Retinal pigment epithelial cell (primary cell): ENCODE results near the gene CD68.

Experiments used
- DNase-seq: peaks from one replicate; pipeline ENCODE4 v3.0.0-alpha.2; 2010; ENCODE audit warnings: low read depth
- H3K4me3 ChIP-seq: 2 replicates; pipeline ENCODE4 v1.5.1; 2011; ENCODE audit warnings: mild to moderate bottlenecking, low read length, control low read depth, moderate library complexity
- TF ChIP-seq, protein P1 (sequence below): conservative IDR thresholded peaks from 2 replicates; pipeline ENCODE4 v1.5.1; 2011; ENCODE audit warnings: low read depth, low read length, control low read depth, inconsistent platforms

CD68 gene

DNA sequence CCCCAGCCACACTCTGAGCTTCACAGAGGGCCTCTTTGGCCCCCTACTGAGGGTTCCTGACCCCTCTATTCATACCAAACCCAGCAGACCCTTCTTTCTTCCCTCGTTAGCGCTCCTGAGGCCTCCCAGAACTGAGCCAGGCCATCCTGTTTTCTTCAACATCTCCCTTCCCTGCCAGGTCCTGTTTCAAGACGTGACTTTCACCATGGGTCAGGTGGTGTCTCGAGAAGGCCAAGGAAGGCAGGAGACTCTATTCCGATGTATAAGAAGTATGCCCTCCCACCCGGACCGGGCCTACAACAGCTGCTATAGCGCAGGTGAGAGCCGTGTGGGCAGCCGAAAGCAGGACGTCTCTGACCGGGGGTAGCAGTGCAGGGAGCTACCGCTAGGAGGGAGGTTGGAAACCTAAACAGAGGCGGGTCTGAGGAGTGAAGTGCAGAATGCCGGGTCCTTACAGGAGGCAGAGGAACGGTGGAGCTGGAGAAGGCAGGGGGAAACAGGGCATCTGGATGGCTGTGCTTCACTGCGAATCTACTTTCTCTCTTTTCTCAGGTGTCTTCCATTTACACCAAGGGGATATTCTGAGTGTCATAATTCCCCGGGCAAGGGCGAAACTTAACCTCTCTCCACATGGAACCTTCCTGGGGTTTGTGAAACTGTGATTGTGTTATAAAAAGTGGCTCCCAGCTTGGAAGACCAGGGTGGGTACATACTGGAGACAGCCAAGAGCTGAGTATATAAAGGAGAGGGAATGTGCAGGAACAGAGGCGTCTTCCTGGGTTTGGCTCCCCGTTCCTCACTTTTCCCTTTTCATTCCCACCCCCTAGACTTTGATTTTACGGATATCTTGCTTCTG lies 19.0 kb upstream of the CD68 start:
- TF ChIP-seq, protein P1, sequence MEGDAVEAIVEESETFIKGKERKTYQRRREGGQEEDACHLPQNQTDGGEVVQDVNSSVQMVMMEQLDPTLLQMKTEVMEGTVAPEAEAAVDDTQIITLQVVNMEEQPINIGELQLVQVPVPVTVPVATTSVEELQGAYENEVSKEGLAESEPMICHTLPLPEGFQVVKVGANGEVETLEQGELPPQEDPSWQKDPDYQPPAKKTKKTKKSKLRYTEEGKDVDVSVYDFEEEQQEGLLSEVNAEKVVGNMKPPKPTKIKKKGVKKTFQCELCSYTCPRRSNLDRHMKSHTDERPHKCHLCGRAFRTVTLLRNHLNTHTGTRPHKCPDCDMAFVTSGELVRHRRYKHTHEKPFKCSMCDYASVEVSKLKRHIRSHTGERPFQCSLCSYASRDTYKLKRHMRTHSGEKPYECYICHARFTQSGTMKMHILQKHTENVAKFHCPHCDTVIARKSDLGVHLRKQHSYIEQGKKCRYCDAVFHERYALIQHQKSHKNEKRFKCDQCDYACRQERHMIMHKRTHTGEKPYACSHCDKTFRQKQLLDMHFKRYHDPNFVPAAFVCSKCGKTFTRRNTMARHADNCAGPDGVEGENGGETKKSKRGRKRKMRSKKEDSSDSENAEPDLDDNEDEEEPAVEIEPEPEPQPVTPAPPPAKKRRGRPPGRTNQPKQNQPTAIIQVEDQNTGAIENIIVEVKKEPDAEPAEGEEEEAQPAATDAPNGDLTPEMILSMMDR: peak; percentile 85
- no peak for DNase-seq
- peak overlapping the region; percentile 33 for H3K4me3 ChIP-seq

DNA sequence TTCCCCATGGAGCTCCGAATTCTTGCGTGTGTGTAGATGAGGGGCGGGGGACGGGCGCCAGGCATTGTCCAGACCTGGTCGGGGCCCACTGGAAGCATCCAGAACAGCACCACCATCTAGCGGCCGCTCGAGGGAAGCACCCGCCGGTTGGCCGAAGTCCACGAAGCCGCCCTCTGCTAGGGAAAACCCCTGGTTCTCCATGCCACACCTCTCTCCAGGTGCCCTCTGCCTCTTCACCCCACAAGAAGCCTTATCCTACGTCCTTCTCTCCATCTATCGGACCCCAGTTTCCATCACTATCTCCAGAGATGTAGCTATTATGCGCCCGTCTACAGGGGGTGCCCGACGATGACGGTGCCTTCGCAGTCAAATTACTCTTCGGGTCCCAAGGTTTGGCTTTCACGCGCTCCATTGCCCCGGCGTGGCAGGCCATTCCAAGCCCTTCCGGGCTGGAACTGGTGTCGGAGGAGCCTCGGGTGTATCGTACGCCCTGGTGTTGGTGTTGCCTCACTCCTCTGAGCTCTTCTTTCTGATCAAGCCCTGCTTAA lies 18.3 kb upstream of the CD68 start:
- H3K4me3 ChIP-seq: peak overlapping the region; percentile 71
- DNase-seq: peak; percentile 54
- TF ChIP-seq, protein P1: peak; percentile 76

DNA sequence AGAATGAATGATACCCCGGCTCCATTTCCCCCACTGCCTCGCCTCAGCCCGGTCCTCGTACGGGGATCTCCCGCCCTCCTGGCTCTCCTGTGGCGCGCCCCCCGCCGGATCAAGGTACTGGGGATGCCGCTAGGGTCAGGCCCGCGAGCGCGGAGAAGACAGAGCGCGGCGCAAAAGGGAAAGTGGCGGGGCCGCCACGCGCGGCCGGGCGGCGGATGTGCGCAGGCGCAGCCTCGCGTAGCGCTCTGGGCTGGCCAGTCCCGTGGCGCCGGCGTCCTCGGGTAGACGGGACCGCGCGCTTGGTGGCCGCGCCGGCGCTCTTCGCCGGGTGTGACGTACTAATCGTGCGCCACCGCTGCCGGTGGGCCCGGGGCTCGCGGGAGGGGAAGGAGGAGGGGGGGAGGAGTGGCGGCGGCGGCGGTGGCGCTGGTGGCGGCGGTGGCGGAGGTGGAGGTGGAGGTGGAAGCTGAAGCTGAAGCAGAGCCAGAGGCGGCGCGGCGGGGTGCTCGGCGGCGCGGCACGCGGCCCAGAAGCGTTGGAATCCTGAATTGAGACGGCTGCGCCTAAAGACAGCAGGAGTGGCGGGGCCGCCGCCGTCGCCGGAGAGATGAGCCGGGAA lies 17.7 kb upstream of the CD68 start, which contains the start of gene SENP3:
Gene SENP3, plus strand, starts transcription at position 331 of the 619 bp plus-strand sequence. CDS start 1,158 bp downstream, outside the sequence.
- TF ChIP-seq, protein P1: no peak
- DNase-seq: peak; percentile 62
- peak within 1 kb of the TSS; percentile 81 for H3K4me3 ChIP-seq

DNA sequence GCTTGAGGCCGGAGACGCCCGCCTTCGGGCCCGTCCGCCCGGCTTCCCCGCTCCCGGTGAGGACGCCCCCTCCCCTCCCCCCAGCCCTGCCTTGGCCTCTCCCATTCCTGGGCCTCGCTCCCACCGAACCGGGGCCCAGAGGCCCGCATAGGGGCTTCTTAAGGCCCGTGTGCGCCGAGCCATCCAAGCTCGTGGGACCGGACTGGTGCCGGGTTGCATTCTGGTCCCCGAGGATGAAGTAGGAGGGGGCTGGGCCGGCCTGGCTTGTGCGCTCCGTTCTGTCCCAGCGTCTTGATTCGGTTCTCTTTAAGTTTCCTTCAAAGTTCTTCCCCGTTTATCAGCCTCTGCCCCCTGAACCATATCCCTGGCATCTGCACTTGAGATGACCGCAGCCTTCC lies 17.2 kb upstream of the CD68 start:
- no peak for DNase-seq
- peak overlapping the region; percentile 81 for H3K4me3 ChIP-seq
- TF ChIP-seq, protein P1: no peak

DNA sequence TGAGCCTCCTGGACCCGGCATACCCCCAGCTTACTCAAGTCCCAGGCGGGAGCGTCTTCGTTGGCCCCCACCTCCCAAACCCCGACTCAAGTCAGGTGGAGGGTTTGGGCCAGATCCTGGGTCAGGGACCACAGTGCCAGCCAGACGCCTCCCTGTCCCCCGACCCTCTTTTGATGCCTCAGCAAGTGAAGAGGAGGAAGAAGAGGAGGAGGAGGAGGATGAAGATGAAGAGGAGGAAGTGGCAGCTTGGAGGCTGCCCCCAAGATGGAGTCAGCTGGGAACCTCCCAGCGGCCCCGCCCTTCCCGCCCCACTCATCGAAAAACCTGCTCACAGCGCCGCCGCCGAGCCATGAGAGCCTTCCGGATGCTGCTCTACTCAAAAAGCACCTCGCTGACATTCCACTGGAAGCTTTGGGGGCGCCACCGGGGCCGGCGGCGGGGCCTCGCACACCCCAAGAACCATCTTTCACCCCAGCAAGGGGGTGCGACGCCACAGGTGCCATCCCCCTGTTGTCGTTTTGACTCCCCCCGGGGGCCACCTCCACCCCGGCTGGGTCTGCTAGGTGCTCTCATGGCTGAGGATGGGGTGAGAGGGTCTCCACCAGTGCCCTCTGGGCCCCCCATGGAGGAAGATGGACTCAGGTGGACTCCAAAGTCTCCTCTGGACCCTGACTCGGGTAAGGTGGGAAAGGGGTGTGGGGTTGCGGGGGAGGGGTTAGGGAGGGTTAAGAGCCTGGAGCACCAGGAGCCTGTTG lies 16.1 kb upstream of the CD68 start:
- DNase-seq: no peak
- TF ChIP-seq, protein P1: no peak
- no peak overlapping the region for H3K4me3 ChIP-seq

DNA sequence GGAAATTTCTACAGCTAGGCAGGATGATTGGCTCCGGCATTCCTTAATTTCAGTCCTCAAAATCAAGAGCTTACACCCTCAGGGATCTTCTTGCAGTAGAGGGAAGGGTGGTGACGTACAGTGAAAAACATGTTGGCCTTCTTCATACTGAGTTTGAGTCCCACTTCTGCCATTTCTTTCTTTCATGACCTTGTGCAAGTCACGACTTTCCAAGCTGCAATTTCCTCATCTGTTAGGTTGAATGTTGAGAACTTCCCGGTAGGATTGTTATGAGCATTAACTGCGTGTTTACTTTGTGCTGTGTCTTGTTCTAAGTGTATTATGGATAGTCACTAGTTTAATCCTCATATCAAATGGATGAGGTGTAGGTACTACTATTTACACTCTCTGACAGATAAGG lies 9.9 kb upstream of the CD68 start:
- H3K4me3 ChIP-seq: no peak overlapping the region
- TF ChIP-seq, protein P1: no peak
- no peak for DNase-seq
